HCT116 (cell line): Measurements from ENCODE around the gene RBP2. TPM values are rescaled to one million over a fixed set of nuclear protein-coding genes. Genes with fewer than 3 reads are reported as not detected.

Source experiments
- ATAC-seq: fragments of 200-7000 bp; cut with Tn5 transposase; 2 replicates; pipeline ENCODE4 v1.9.1; 2020; ENCODE audit warnings: mild to moderate bottlenecking, moderate library complexity
- BruUV-seq: library from RNA; stranded (reverse); fragments of 400-500 nt; replicated peaks from 2 replicates; lab custom pipeline; 2021; lab: Mats Ljungman, UMichigan
- CTCF ChIA-PET: fragments of 300-600 bp; sonication (Branson Sonifier 250); formaldehyde crosslinking; loops from one replicate; lab custom pipeline; 2021; ENCODE audit warnings: antibody characterized with exemption; lab: Charles Lee
- POLR2A ChIA-PET: fragments of 300-600, 350-600 bp; sonication (Branson Sonifier 250); formaldehyde crosslinking; loops from one replicate; lab custom pipeline; 2021; ENCODE audit warnings: antibody characterized with exemption; lab: Charles Lee
- RAD21 ChIA-PET, 2 experiments: fragments of 300-600 bp; sonication (Branson Sonifier 250); formaldehyde crosslinking; loops; one replicate each; lab custom pipeline; 2023; ENCODE audit warnings: low total read pairs in 2 of 2; ENCODE audit not compliant: uncharacterized antibody in 2 of 2, unreplicated experiment in 2 of 2, low non-redundant PET in 1 of 2; lab: Charles Lee
- DNase-seq: peaks from one replicate; pipeline ENCODE4 v3.0.0-alpha.2; 2010; ENCODE audit warnings: low read depth, low spot score
- H2AFZ ChIP-seq: fragments of 200-600 bp; shearing (Covaris generic), sonication (generic); 2 replicates; pipeline ENCODE4 v1.6.1; 2017; ENCODE audit warnings: low read depth, mixed run types, mixed read lengths, antibody characterized with exemption, low read length; ENCODE audit not compliant: poor library complexity, severe bottlenecking
- H3K27ac ChIP-seq: 2 replicates; pipeline ENCODE4 v1.5.1; 2012; ENCODE audit warnings: low read depth, low read length
- H3K27me3 ChIP-seq: fragments of 200-600 bp; sonication (generic); 2 replicates; pipeline ENCODE4 v1.6.1; 2016; ENCODE audit warnings: mixed run types, low read length, mixed read lengths; ENCODE audit not compliant: insufficient read depth
- H3K36me3 ChIP-seq, 2 experiments: fragments of 200-500 bp in 1 of 2; fragments of 200-600 bp in 1 of 2; sonication (Bioruptor generic) in 1 of 2; sonication (generic) in 1 of 2; 2 replicates each; pipeline versions ENCODE4 v1.5.1 to v1.6.1; 2014 to 2016; ENCODE audit warnings: low read length in 2 of 2, inconsistent platforms in 1 of 2, mixed read lengths in 1 of 2, mixed run types in 1 of 2; ENCODE audit not compliant: insufficient read depth in 2 of 2, control insufficient read depth in 1 of 2
- H3K4me1 ChIP-seq, 2 experiments: fragments of 200-600 bp in 1 of 2; sonication (generic) in 1 of 2; 2 replicates each; pipeline versions ENCODE4 v1.5.1 to v1.6.1; 2012 to 2017; ENCODE audit warnings: low read length in 2 of 2, inconsistent platforms in 1 of 2, mild to moderate bottlenecking in 1 of 2, mixed read lengths in 1 of 2, mixed run types in 1 of 2, moderate library complexity in 1 of 2; ENCODE audit not compliant: insufficient read depth in 2 of 2, control insufficient read depth in 1 of 2
- H3K4me2 ChIP-seq: fragments of 200-600 bp; sonication (generic); 2 replicates; pipeline ENCODE4 v1.6.1; 2017; ENCODE audit warnings: mixed run types, low read length, mixed read lengths
- H3K4me3 ChIP-seq, 2 experiments: fragments of 200-600 bp in 1 of 2; sonication (generic) in 1 of 2; replicated peaks in 1 of 2; 2 replicates each; pipeline ENCODE4 v1.5.1; 2011 to 2016; ENCODE audit warnings: low read length in 2 of 2, control low read depth in 1 of 2, low read depth in 1 of 2, mild to moderate bottlenecking in 1 of 2, mixed read lengths in 1 of 2, mixed run types in 1 of 2
- H3K79me2 ChIP-seq: fragments of 200-600 bp; sonication (generic); 2 replicates; pipeline ENCODE4 v1.6.1; 2017; ENCODE audit warnings: mild to moderate bottlenecking, mixed run types, low read length, moderate library complexity, mixed read lengths; ENCODE audit not compliant: insufficient read depth
- H3K9ac ChIP-seq: fragments of 200-600 bp; sonication (generic); 2 replicates; pipeline ENCODE4 v1.6.1; 2016; ENCODE audit warnings: low read length, mixed read lengths
- H3K9me2 ChIP-seq: fragments of 200-600 bp; sonication (generic), shearing (Covaris generic); 2 replicates; pipeline ENCODE4 v1.6.1; 2017; ENCODE audit warnings: mixed run types, mild to moderate bottlenecking, moderate library complexity; ENCODE audit not compliant: insufficient read depth
- H3K9me3 ChIP-seq, 2 experiments: fragments of 200-500 bp in 1 of 2; fragments of 200-600 bp in 1 of 2; sonication (Bioruptor generic) in 1 of 2; sonication (generic) in 1 of 2; 2 replicates each; pipeline ENCODE4 v1.6.1; 2014 to 2017; ENCODE audit warnings: low read length in 2 of 2, mixed read lengths in 2 of 2, inconsistent platforms in 1 of 2, low read depth in 1 of 2, mild to moderate bottlenecking in 1 of 2, mixed run types in 1 of 2, moderate library complexity in 1 of 2; ENCODE audit not compliant: control insufficient read depth in 1 of 2, insufficient read depth in 1 of 2
- H4K20me1 ChIP-seq: fragments of 200-600 bp; sonication (generic), shearing (Covaris generic); 2 replicates; pipeline ENCODE4 v1.6.1; 2017; ENCODE audit warnings: mixed run types, mild to moderate bottlenecking, moderate library complexity; ENCODE audit not compliant: insufficient read depth
- CBX3 ChIP-seq: IDR thresholded peaks from 2 replicates; pipeline ENCODE4 v1.6.1; 2012; ENCODE audit warnings: low read depth
- CTCF ChIP-seq, 3 experiments: fragments of 200-600 bp in 1 of 3; sonication (generic) in 1 of 3; IDR thresholded peaks in 2 of 3; conservative IDR thresholded peaks in 1 of 3; 2 replicates each; pipeline ENCODE4 v1.5.1; 2012 to 2017; ENCODE audit warnings: low read depth in 2 of 3, low read length in 2 of 3, antibody characterized with exemption in 1 of 3, borderline replicate concordance in 1 of 3, control low read depth in 1 of 3, mild to moderate bottlenecking in 1 of 3, mixed read lengths in 1 of 3, mixed run types in 1 of 3, moderate library complexity in 1 of 3; ENCODE audit not compliant: insufficient read depth in 1 of 3
- EGR1 ChIP-seq: IDR thresholded peaks from 2 replicates; pipeline ENCODE4 v1.6.1; 2012; ENCODE audit warnings: low read depth
- ELF1 ChIP-seq: IDR thresholded peaks from 2 replicates; pipeline ENCODE4 v1.6.1; 2012; ENCODE audit warnings: low read depth, borderline replicate concordance
- EZH2 ChIP-seq: fragments of 200-600 bp; sonication (generic); IDR thresholded peaks from 2 replicates; pipeline ENCODE4 v1.6.1; 2017; ENCODE audit warnings: antibody characterized with exemption, mixed run types
- EZH2phosphoT487 ChIP-seq: fragments of 200-600 bp; IDR thresholded peaks from 2 replicates; pipeline ENCODE4 v1.6.1; 2018; ENCODE audit warnings: antibody characterized with exemption, borderline replicate concordance
- FOSL1 ChIP-seq: IDR thresholded peaks from 2 replicates; pipeline ENCODE4 v1.6.1; 2012; ENCODE audit warnings: low read depth
- POLR2A ChIP-seq: IDR thresholded peaks from 2 replicates; pipeline ENCODE4 v1.7.0; 2011; ENCODE audit warnings: borderline replicate concordance; ENCODE audit not compliant: insufficient read depth, insufficient read length; ENCODE audit errors: extremely low read depth
- POLR2AphosphoS5 ChIP-seq: IDR thresholded peaks from 2 replicates; pipeline ENCODE4 v1.6.1; 2011; ENCODE audit warnings: mild to moderate bottlenecking, low read depth, low read length, moderate library complexity
- REST ChIP-seq: IDR thresholded peaks from 2 replicates; pipeline ENCODE4 v1.6.1; 2012; ENCODE audit warnings: low read depth
- SRF ChIP-seq: IDR thresholded peaks from 2 replicates; pipeline ENCODE4 v1.6.1; 2012; ENCODE audit warnings: low read depth
- TCF7L2 ChIP-seq: IDR thresholded peaks from 2 replicates; pipeline ENCODE4 v1.7.0; 2011; ENCODE audit warnings: borderline replicate concordance, inconsistent platforms; ENCODE audit not compliant: insufficient read depth, insufficient read length; ENCODE audit errors: extremely low read depth
- YY1 ChIP-seq: IDR thresholded peaks from 2 replicates; pipeline ENCODE4 v1.6.1; 2011; ENCODE audit warnings: low read length, low read depth, moderate library complexity, mild to moderate bottlenecking; ENCODE audit not compliant: insufficient replicate concordance; ENCODE audit errors: extremely low read depth
- ZNF274 ChIP-seq: fragments of 200-500 bp; sonication (Bioruptor generic); IDR thresholded peaks from 2 replicates; pipeline ENCODE4 v1.6.1; 2014; ENCODE audit warnings: mild to moderate bottlenecking, low read depth, low read length, inconsistent platforms
- intact Hi-C: fragments of 100-400 bp; cut with micrococcal nuclease; formaldehyde crosslinking; loops from 2 replicates; pipeline ENCODE4 v1.10.0; 2022
- total RNA-seq: library from RNA; stranded (reverse); gene quantifications from one replicate; pipeline ENCODE4 v1.2.1, GENCODE V29; 2021; ENCODE audit not compliant: unreplicated experiment
- TF ChIP-seq, protein P1 (sequence below): IDR thresholded peaks from 2 replicates; pipeline ENCODE4 v1.6.1; 2011; ENCODE audit warnings: mild to moderate bottlenecking, low read length, moderate library complexity; ENCODE audit not compliant: insufficient replicate concordance; ENCODE audit errors: extremely low read depth
- TF ChIP-seq, protein P2 (sequence below): IDR thresholded peaks from 2 replicates; pipeline ENCODE4 v1.6.1; 2012

Gene RBP2
- total RNA-seq, 1 experiment from 2014 or later = not detected

DNA sequence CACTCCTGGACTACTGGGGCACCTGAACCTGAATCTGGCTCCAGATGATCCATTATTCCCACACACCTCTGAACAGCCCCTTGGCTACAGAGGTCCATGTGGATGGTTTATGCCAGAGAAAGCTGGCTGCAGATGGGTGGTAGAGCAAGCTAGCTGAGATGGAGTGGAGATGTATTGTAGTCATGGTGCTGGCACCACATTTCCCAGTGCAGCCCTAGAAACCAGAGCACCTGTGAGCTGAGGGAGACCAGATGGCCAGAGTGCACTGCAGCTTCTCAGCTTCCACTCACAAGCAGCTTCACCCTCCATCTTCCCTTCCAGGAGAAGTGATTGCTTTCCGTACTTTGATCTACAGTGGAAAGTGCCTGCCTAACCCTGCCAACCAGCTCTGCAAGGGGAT is 33.3 kb upstream of the RBP2 start:
- no peaks in the 10 kb centered on the region for H3K27me3 ChIP-seq
- no peaks in the 10 kb centered on the region for H3K4me1 ChIP-seq
- CTCF ChIA-PET = no interaction called here
- H4K20me1 ChIP-seq = no peaks in the 10 kb centered on the region
- RAD21 ChIA-PET = no interaction called here
- POLR2A ChIA-PET = no interaction called here
- no peak overlapping the region for H3K27ac ChIP-seq
- DNase-seq (no peak), ATAC-seq (no peak)
- H3K9me2 ChIP-seq = no peaks in the 10 kb centered on the region
- H3K9me3 ChIP-seq = no peaks in the 10 kb centered on the region
- H3K36me3 ChIP-seq = no peaks in the 10 kb centered on the region
- H3K79me2 ChIP-seq = no peaks in the 10 kb centered on the region
- BruUV-seq = no TSS peak
- no peak overlapping the region for H3K4me3 ChIP-seq
- no peak for TF ChIP-seq EGR1
- TF ChIP-seq POLR2AphosphoS5 = no peak
- TF ChIP-seq YY1 = no peak
- TF ChIP-seq, protein P1, sequence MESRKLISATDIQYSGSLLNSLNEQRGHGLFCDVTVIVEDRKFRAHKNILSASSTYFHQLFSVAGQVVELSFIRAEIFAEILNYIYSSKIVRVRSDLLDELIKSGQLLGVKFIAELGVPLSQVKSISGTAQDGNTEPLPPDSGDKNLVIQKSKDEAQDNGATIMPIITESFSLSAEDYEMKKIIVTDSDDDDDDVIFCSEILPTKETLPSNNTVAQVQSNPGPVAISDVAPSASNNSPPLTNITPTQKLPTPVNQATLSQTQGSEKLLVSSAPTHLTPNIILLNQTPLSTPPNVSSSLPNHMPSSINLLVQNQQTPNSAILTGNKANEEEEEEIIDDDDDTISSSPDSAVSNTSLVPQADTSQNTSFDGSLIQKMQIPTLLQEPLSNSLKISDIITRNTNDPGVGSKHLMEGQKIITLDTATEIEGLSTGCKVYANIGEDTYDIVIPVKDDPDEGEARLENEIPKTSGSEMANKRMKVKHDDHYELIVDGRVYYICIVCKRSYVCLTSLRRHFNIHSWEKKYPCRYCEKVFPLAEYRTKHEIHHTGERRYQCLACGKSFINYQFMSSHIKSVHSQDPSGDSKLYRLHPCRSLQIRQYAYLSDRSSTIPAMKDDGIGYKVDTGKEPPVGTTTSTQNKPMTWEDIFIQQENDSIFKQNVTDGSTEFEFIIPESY = no peak
- TF ChIP-seq CTCF (IDR thresholded peaks at IDR 0.05 in 2 of 3, conservative IDR thresholded peaks at IDR 0.05 in 1 of 3; ENCODE audit: borderline replicate concordance in 1 of 3, insufficient read depth in 1 of 3, low read depth in 2 of 3, low read length in 2 of 3) = no peak
- TF ChIP-seq, protein P2, sequence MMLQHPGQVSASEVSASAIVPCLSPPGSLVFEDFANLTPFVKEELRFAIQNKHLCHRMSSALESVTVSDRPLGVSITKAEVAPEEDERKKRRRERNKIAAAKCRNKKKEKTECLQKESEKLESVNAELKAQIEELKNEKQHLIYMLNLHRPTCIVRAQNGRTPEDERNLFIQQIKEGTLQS = no peak
- TF ChIP-seq REST = no peak
- no peak for TF ChIP-seq FOSL1
- TF ChIP-seq POLR2A = no peak
- no peak for TF ChIP-seq SRF
- no peak for TF ChIP-seq TCF7L2
- TF ChIP-seq EZH2phosphoT487 = no peak
- TF ChIP-seq CBX3 = no peak
- no peak for TF ChIP-seq ELF1
- no peak for TF ChIP-seq EZH2
- TF ChIP-seq ZNF274 = no peak
- intact Hi-C loops = no loop called here
- H2AFZ ChIP-seq = no peak overlapping the region
- no peak overlapping the region for H3K4me2 ChIP-seq
- H3K9ac ChIP-seq = no peak overlapping the region
